GM10266 (cell line): ENCODE measurements around the gene PRELP.

Experiments
- DNase-seq: peaks from one replicate; pipeline ENCODE4 v3.0.0; 2012; ENCODE audit errors: extremely low spot score
- CTCF ChIP-seq: IDR thresholded peaks from 2 replicates; pipeline ENCODE4 v1.5.1; 2012; ENCODE audit warnings: mild to moderate bottlenecking, low read depth; ENCODE audit not compliant: control insufficient read depth, insufficient read depth; ENCODE audit errors: missing control alignments

Gene PRELP

DNA sequence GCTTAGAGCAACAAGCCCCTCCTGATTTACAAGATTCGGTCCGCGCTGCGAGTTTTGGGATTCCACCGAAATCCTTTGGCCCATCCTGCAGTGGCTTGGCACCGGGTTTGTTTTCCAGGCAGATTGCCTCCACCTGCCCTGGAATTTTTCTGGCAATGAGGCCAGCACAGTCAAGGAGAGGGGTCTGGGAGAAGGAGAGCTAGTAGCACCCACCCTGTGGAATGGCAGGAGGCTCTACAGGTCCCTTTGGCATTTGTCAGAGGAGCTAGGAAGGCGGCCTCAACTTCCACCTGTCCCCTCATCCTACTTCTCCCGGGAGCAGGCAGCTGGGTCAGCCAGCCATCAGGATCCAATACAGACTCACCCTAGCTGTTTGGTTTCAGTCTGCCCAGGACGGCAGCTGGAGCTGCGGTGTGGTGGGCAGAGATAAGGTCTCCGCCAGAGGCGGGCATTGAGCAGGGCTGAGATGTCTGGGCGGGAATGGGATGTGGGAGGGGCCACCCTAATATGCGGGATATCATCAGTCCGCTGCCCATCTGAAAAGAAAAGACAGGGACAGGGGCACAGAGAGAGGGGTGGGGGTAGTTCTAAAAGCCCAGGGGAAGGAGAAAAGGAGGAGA, 37.8 kb upstream of the PRELP start:
- TF ChIP-seq CTCF, result no peak
- no peak for DNase-seq

- TF ChIP-seq CTCF, result no peak
- no peak for DNase-seq
These were observed 36.4 kb upstream of the PRELP start for GRCh38 chr1:203439131-203439730.

- TF ChIP-seq CTCF, result peak; percentile 39
- DNase-seq, result no peak
These were observed 34.8 kb upstream of the PRELP start for GRCh38 chr1:203440771-203441170.

GRCh38 chr1:203441766-203442165, 33.8 kb upstream of the PRELP start:
- no peak for DNase-seq
- TF ChIP-seq CTCF, result no peak

- DNase-seq, result no peak
- no peak for TF ChIP-seq CTCF
These were observed 32.8 kb upstream of the PRELP start for GRCh38 chr1:203442821-203443220.

DNA sequence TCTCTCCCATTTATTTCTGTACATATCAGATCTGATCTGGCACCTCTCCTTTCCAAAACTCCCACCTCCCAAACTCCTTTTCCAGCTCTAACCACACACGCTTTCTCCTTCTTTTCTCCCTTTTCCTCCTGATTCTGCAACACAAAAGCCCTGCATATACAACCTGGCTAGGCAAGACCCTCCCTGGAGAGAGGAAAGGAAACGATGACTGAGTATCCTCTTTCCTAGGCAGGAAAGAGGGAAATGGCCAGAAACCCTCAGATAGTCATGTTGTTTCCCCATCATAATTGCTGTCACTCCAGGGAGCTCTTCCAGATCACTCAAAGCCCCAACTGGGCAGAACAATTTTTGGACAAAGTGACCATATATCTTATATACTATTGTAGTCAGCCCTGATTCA, 32.3 kb upstream of the PRELP start:
- TF ChIP-seq CTCF, result no peak

DNA sequence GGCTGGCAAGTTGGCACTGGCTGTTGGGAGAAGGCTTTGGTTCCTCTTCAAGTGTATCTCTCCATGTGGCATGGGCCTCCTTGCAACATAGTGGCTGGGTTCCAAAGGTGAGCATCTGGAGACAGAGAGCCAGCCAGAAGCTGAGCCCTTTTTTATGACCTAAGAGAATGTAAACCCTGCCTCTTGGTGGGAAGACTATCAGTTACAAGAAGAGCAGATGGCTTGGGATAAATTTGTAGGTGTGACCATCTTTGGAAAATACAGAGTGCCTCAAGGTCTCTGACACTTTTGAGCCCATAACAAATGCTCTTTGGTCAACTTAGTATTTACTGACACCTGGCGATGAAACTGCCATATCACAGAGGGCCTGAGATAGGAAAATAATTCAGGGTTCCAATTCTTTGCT, 31.4 kb upstream of the PRELP start:
- peak; percentile 12 for TF ChIP-seq CTCF
- DNase-seq, result no peak

More for the DNA sequence above, 32.3 kb upstream of the PRELP start:
- DNase-seq, result no peak
